ENCODE results near the gene MIA.
A peak's percentile ranks its signal among the peaks of the same experiment; 100 is the strongest.
"Not testable (repeated sequence)": the region's sequence is repeated elsewhere in the genome, so short reads cannot be mapped to it uniquely, and the experiment has no call there.

MIA gene

DNA sequence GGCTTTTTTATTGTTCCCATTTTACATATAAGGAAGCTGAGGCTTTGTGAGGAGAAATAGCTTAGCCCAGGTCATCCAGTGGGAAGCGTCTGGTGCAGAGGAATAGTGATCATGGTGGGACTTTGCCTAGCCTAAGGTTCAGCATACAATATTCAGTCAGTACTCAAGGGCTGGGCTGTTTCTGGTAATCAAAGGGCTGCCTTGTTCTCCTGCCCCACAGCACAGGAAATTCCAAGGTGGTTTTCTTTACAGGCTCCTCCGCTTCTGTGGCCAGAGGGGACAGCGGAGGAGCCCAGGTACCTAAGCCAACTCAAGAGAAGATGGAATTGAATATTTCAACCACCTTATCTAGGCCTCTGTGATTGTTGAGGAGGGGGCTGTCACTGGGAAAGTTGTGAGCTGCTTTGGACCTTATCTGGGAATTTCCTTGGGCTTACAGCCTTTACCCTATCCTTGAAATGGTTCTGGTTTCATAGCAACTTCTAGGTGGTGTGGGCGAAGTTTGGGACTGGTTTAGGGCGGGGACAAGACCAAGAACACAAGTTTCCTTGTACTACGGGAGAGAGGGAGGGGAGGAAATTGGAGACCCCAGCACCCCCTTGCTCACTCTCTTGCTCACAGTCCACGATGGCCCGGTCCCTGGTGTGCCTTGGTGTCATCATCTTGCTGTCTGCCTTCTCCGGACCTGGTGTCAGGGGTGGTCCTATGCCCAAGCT lies at the start of gene MIA:
Gene MIA, plus strand, starts transcription at position 606 of the 716 bp plus-strand sequence. Its CDS starts 22 bp downstream, at position 628.
- peak; percentile 31 for DNase-seq

DNA sequence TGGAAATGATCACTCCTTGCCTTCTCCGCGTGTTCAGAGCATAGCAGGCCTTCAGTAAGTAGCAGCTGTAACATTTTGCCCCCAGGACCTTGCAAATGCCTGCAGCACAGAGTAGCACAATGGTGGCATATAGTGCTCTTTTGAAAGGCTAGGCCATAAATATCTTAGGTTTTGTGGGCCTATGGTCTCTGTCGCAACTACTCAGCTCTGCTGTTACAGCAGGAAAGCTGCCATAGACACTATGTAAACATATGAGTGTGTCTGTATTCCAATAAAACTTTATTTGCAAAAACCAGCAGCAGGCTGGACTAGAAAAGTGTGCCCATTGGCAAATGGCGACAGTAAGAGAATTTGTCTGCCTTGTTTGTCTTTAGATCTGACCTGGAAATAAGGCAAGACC lies 49.0 kb upstream of the MIA start:
- no peak for DNase-seq

GRCh38 chr19:40730065-40730464 lies 45.3 kb upstream of the MIA start:
- DNase-seq = not testable (repeated sequence)

DNA sequence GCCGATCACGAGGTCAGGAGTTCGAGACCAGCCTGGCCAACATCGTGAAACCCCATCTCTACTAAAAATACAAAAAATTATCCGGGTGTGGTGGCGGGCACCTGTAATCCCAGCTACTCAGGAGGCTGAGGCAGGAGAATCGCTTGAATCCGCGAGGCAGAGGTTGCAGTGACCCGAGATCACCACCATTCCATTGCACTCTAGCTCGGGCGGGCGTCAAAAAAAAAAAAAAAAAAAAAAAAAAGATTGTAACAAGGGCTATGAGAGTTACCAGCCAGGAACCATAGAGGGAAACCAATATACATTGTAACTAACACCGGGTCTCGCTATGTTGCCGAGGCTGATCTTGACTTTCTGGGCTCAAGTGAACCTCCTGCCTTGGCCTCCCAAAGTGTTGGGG lies 43.0 kb upstream of the MIA start:
- not testable (repeated sequence) for DNase-seq

DNA sequence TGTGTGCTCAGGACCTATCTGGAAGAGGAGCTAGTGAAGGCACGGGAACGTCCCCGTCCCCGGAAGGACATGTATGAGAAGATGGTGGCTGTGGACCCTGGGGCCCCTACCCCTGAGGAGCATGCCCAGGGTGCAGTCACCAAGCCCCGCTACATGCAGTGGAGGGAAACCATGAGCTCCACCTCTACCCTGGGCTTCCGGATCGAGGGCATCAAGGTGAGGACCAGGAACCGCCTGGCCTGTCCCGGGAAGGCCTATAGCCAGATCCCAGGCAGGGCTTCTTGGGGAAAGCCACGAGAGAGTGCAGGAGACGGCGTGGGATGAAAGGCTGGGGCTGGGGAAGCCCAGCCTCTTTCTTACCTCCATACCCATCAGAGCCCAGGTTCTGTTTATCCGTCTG lies 42.2 kb upstream of the MIA start:
- DNase-seq = no peak

DNA sequence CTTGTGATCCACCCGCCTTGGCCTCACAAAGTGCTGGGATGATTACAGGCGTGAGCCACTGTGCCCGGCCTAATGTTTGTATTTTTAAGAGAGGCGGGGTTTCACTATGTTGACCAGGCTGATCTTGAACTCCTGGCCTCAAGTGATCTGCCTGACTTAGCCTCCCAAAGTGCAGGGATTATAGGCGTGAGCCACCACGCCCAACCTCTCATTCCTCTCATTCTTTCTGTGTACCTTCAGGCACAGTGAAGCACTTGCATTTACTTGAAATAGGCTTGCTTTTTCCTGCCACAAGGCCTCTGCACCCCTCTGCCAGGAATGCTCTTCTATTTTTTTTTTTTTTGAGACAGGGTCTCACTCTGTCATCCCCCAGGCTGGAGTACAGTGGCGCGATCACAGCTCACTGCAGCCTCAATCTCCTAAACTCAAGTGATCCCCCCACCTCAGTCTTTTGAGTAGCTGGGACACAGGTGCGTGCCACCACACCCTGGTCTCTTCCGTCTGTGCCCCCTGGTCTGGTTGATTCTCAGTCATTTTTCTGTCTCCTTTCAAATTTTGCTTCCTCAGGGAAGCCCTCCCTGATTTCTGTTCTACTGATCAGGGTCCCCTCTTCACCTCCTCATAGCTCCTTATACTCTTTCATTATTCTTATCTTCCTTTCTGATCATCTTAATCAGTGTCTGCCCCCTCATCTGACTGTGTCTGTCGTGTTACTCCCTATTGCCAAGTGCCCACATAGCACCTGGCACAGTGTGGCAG lies 40.1 kb upstream of the MIA start:
- DNase-seq = no peak

GRCh38 chr19:40736661-40737060 lies 38.7 kb upstream of the MIA start:
- no peak for DNase-seq

- no peak for DNase-seq
Measured at GRCh38 chr19:40737102-40737644, 38.1 kb upstream of the MIA start.

DNA sequence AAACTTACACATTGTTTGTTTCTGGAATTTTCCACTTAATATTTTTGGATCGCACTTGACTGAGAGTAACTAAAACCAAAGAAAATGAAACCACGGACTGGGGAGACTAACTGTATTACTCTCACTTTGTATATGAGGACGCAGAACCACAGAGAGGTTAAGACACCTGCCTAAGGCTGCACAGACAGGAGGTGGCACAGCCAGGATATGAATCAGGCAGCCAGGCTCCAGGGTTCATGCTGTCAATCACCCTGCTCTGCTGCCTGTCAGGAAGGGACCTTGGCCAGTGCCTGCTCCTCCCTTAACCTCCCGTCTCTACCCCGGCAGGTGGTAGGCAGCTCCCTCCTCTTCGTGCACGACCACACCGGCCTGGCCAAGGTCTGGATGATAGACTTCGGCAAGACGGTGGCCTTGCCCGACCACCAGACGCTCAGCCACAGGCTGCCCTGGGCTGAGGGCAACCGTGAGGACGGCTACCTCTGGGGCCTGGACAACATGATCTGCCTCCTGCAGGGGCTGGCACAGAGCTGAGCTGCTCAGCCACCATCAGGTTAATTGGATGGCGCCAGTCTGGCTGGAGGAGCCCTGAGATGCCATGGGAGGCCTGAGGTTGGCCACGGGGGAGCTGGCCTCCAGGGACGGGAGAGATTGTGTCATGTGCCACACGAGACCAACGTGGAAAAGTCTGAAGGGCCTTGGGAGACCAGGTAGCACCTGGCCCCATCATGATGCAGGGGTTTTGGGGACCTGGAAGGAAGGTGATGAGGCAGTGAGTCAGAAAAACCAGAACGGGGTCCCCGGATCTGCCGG lies 36.1 kb upstream of the MIA start:
- DNase-seq = no peak

GRCh38 chr19:40739871-40740703 lies 35.2 kb upstream of the MIA start:
- DNase-seq = peak; percentile 36

DNA sequence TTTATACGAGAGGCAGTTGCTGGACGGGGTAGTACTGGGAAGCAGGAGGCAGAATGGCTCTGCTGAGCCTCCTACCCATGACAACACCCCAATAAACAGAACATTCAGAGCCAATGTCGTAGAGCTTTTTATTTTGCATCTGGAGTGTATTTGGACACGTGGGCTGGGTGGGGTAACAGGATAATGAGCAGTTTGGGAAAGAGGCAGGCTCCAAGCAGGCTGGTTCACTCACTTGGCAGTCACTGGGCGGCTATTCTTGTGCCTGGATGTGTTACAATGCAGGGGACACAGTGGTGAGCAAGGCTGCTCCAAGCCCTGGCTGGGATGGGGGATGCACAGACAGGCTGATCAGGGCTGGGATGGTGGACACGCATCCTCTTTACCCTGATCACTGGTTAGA lies 34.6 kb upstream of the MIA start:
- DNase-seq = peak; percentile 76

GRCh38 chr19:40741527-40742390 lies 33.6 kb upstream of the MIA start:
- no peak for DNase-seq

- no peak for DNase-seq
Measured at GRCh38 chr19:40742477-40742876, 32.8 kb upstream of the MIA start.

DNA sequence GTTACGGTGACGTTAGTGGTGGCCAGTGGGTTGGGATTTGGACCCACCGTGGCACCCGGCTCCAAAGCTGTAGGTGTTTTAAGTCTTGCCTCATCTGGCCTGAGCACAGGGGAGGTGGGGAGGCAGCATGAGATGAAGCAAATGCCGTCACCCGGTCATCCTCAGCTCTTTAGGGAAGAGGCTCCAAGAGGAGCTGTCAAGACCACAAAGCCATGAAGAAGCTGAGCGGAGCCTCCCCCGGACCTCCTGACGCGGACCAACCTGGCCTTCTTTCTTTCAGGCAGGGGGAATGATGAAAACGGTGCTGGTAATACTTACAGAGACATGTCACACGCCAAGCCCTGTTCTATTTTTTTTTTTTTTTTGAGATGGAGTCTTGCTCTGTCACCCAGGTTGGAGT lies 32.4 kb upstream of the MIA start:
- DNase-seq = no peak

- DNase-seq = no peak
Measured at GRCh38 chr19:40743926-40744325, 31.4 kb upstream of the MIA start.

- DNase-seq = no peak
Measured at GRCh38 chr19:40744554-40745401, 30.5 kb upstream of the MIA start.

DNA sequence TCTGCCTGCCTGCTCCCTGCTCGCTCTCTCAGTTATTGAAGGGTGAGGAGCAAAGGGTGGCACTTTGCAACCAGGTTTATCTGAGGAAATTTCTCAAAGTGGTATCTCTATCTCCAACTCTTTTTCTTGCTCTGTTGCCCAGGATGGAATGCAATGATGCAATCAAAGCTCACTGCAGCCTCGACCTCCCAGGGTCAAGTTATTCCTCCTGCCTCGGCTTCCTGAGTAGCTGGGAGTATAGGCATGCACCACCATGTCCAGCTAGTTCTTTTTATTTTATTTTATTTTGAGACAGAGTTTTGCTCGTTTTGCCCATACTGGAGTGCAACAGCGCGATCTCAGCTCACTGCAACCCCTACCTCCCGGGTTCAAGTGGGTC lies 29.9 kb upstream of the MIA start:
- no peak for DNase-seq

- DNase-seq = no peak
Measured at GRCh38 chr19:40747536-40747935, 27.8 kb upstream of the MIA start.

DNA sequence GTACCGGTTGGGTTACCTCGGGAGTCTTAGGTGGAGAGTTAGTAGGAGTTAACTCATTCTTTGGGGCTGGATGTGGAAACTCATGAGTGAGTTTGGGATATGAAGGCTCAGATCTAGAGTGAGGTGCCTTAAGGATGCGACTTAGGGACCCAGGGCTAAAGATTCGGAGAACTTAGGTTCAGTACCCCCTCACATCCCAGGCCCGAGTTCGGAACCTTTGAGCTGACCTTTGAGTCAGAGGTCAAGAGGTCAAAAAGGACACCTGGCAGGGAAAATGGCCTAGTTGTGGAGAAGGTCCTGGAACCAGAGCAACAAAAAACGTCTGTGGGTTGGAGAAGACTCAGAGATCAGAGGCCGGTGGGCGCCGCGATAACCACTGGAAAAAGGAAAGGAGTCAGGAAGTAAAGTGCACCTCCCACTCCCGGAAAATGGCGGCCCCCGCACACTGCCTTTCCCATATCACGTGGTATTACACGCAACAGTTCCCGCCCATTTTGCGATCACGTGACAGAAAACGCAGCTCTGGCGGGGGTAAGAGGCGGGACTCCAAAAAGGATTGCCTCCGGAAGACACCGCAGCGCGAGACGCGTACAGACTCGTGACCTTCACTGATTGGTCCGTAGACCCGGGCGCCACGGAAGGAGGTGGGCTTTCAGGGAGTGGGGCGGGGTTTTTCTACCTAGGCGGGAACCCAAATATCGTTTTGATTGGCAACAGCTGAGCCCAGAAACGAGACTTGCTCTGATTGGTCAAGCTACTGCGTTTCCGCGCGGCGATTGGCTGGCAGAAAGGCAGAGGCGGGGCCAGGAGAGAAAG lies 25.1 kb upstream of the MIA start, which contains the start of gene ACTMAP:
Gene ACTMAP, minus strand, starts transcription at position 420 of the 816 bp plus-strand sequence. CDS start 674 bp downstream, outside the sequence.
- DNase-seq = peak; percentile 100
